Smooth muscle cell (in vitro differentiated cells): ENCODE measurements around the gene ATP10B. TPM values are rescaled to one million over a fixed set of nuclear protein-coding genes. Genes with fewer than 3 reads are reported as not detected.
A peak's percentile ranks its signal among the peaks of the same experiment; 100 is the strongest.

Experiments used
- DNase-seq: peaks from one replicate; lab custom pipeline; 2025; ENCODE audit not compliant: unreplicated experiment; lab: John Stamatoyannopoulos, UW
- H2AFZ ChIP-seq: fragments of 200-600 bp; sonication (generic); 2 replicates; pipeline ENCODE4 v1.6.0; 2016; ENCODE audit warnings: antibody characterized with exemption, low read depth, mild to moderate bottlenecking
- H3F3A ChIP-seq: fragments of 200-600 bp; sonication (generic); 2 replicates; pipeline ENCODE4 v1.6.0; 2017; ENCODE audit warnings: antibody characterized with exemption, low read depth
- H3K27ac ChIP-seq: fragments of 200-600 bp; sonication (generic); 2 replicates; pipeline ENCODE4 v1.5.1; 2016; ENCODE audit warnings: low read depth, mild to moderate bottlenecking
- H3K27me3 ChIP-seq: fragments of 200-600 bp; sonication (generic); 2 replicates; pipeline ENCODE4 v1.6.1; 2016; ENCODE audit warnings: low read depth, mild to moderate bottlenecking
- H3K36me3 ChIP-seq: fragments of 200-600 bp; sonication (generic); 2 replicates; pipeline ENCODE4 v1.5.1; 2016; ENCODE audit warnings: low read depth
- H3K4me1 ChIP-seq: fragments of 200-600 bp; sonication (generic); 2 replicates; pipeline ENCODE4 v1.5.1; 2016; ENCODE audit warnings: low read depth
- H3K4me2 ChIP-seq: fragments of 200-600 bp; sonication (generic); 2 replicates; pipeline ENCODE4 v1.6.0; 2016; ENCODE audit warnings: mild to moderate bottlenecking
- H3K4me3 ChIP-seq: fragments of 200-600 bp; sonication (generic); 2 replicates; pipeline ENCODE4 v1.5.1; 2016; ENCODE audit warnings: mild to moderate bottlenecking
- H3K79me2 ChIP-seq: fragments of 200-600 bp; sonication (generic); 2 replicates; pipeline ENCODE4 v1.6.0; 2016; ENCODE audit warnings: low read depth, mild to moderate bottlenecking
- H3K9ac ChIP-seq: fragments of 200-600 bp; sonication (generic); 2 replicates; pipeline ENCODE4 v1.6.0; 2016; ENCODE audit warnings: low read depth
- H3K9me3 ChIP-seq: fragments of 200-600 bp; sonication (generic); replicated peaks from 2 replicates; pipeline ENCODE4 v1.5.1; 2016; ENCODE audit warnings: low read depth
- H4K20me1 ChIP-seq: fragments of 200-600 bp; sonication (generic); 2 replicates; pipeline ENCODE4 v1.6.0; 2016; ENCODE audit warnings: low read depth
- WGBS: methylation state at CpG from one replicate; pipeline ENCODE4 v1.1.7; 2016; ENCODE audit warnings: low lambda C conversion rate; 5-methylcytosine and 5-hydroxymethylcytosine counted together
- polyA plus RNA-seq: library from polyadenylated mRNA; unstranded; fragments of >200 nt; fragmentation: Nextera tagmentation; extraction: Ambion mirVana; gene quantifications from 2 replicates; pipeline ENCODE4 v1.2.1, GENCODE V29; 2016
- total RNA-seq: library from RNA; depleted of rRNA; stranded (reverse); fragments of >200 nt; gene quantifications from 2 replicates; pipeline ENCODE4 v1.2.3, GENCODE V29; 2014
- TF ChIP-seq, protein P1 (sequence below): fragments of 200-600 bp; sonication (generic); IDR thresholded peaks from 2 replicates; pipeline ENCODE4 v1.5.1; 2017; ENCODE audit warnings: borderline replicate concordance, mild to moderate bottlenecking, antibody characterized with exemption; ENCODE audit not compliant: insufficient read depth, poor library complexity, severe bottlenecking

ATP10B gene
- total and polyA plus RNA-seq, 2 experiments from 2014 or later, result 0.13 TPM; not detected in 1

DNA sequence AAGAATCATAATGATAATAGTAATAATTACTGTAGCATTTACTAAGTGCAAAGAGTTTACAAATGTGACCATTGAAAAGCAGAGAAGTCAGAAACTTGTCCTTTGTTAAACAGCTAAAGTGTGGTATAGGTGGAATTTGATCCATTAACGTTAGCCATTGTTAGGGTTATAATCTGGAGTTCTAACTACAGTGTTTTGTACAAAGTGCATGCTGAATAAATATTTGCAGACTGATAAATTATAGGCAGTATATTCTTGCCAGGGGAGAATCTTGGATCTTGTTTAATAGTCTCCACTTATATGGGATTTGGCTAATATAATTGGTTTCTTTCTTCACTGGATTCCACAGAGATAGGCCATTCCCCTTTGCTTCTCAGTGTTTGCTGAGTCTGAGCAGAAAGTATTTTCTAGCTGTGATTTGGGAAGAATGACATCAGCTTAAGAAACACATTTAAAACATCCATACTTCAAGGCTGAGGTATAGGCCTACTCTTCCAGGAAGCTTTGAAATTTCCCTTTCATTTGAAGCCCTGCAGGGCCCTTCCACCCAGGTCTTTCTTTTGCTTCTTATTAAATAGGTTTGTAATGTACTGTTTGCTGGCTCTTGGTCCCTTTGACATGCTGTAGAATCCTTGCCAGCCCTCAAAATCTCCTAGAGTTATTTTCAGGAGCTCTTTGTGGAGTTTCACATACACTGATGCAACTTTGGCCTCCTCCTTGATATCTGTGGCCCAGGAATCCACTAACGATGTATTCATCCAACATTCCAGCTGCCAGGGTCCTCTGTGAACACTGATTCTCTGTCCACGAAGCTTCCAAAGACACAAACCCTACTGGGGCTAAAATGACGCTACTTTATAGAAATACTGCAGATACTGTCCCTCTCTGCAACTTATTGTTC is 51.4 kb downstream of the ATP10B start:
- DNase-seq, result no peak
- H3F3A ChIP-seq, result no peaks in the 10 kb centered on the region
- no peaks in the 10 kb centered on the region for H3K9me3 ChIP-seq
- H4K20me1 ChIP-seq, result no peaks in the 10 kb centered on the region
- H3K4me1 ChIP-seq, result no peaks in the 10 kb centered on the region
- no peaks in the 10 kb centered on the region for H3K27me3 ChIP-seq
- no peaks in the 10 kb centered on the region for H3K79me2 ChIP-seq
- H3K27ac ChIP-seq, result no peak overlapping the region
- no peak overlapping the region for H3K4me2 ChIP-seq
- H3K9ac ChIP-seq, result no peak overlapping the region
- TF ChIP-seq, protein P1, sequence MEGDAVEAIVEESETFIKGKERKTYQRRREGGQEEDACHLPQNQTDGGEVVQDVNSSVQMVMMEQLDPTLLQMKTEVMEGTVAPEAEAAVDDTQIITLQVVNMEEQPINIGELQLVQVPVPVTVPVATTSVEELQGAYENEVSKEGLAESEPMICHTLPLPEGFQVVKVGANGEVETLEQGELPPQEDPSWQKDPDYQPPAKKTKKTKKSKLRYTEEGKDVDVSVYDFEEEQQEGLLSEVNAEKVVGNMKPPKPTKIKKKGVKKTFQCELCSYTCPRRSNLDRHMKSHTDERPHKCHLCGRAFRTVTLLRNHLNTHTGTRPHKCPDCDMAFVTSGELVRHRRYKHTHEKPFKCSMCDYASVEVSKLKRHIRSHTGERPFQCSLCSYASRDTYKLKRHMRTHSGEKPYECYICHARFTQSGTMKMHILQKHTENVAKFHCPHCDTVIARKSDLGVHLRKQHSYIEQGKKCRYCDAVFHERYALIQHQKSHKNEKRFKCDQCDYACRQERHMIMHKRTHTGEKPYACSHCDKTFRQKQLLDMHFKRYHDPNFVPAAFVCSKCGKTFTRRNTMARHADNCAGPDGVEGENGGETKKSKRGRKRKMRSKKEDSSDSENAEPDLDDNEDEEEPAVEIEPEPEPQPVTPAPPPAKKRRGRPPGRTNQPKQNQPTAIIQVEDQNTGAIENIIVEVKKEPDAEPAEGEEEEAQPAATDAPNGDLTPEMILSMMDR, result no peak
- H3K36me3 ChIP-seq, result no peaks in the 10 kb centered on the region
- H3K4me3 ChIP-seq, result no peak overlapping the region
- peak overlapping the region; percentile 70 for H2AFZ ChIP-seq
- 78% methylated on average over 4 of the region's 4 CpGs for WGBS

DNA sequence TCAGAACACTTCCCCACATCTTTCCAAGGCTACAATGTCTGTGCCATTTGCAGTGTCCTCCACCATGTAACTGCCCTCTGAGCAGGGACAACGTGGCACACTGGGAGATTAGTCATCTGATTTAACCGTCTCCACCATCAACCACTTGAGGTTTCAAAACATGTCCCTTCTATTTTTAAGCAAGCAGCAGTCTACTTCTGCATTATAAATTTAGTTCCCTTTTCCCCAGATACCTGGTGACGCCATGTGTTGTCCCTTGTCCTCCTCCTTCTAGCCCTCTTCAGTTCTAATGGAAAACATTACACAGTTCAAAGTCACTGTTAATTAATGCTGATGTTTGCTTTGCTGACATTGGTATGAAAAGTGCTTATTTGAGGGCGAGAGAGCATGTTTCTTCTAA is 52.8 kb downstream of the ATP10B start:
- WGBS, result 69% methylated on average over 4 of the region's 4 CpGs
- H3K36me3 ChIP-seq, result no peaks in the 10 kb centered on the region
- DNase-seq, result no peak
- H3K4me3 ChIP-seq, result no peak overlapping the region
- TF ChIP-seq, protein P1, result no peak
- no peak overlapping the region for H3K4me2 ChIP-seq
- H3K9me3 ChIP-seq, result no peaks in the 10 kb centered on the region
- no peak overlapping the region for H3K27ac ChIP-seq
- no peaks in the 10 kb centered on the region for H3K27me3 ChIP-seq
- H3K4me1 ChIP-seq, result no peaks in the 10 kb centered on the region
- H3F3A ChIP-seq, result no peaks in the 10 kb centered on the region
- H3K79me2 ChIP-seq, result no peaks in the 10 kb centered on the region
- H2AFZ ChIP-seq, result no peak overlapping the region
- H3K9ac ChIP-seq, result no peak overlapping the region
- no peaks in the 10 kb centered on the region for H4K20me1 ChIP-seq

DNA sequence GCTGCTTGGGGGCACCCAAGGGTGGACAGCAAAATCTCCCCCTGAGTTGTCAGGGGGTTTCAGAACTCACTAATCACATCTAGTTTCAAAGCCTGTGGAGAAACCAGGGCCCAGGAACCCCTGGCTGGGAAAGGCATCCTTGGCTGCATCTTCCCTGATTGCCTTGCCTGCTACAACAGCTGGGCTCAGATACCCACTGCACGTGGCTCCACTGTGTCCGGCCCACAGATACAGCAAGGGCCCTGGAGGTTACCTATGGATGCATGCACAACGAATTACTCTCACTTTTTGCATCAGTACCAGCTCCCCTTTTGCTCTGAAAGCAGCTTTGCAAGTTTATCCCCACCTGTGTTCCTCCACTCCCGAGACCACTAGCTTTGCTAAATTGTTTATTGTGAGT is 55.0 kb downstream of the ATP10B start:
- H3K36me3 ChIP-seq, result no peaks in the 10 kb centered on the region
- H3K27me3 ChIP-seq, result no peaks in the 10 kb centered on the region
- no peak overlapping the region for H3K4me3 ChIP-seq
- H3K9me3 ChIP-seq, result no peaks in the 10 kb centered on the region
- H3K9ac ChIP-seq, result no peak overlapping the region
- WGBS, result 87% methylated on average over 4 of the region's 4 CpGs
- no peaks in the 10 kb centered on the region for H3K79me2 ChIP-seq
- H4K20me1 ChIP-seq, result no peaks in the 10 kb centered on the region
- no peaks in the 10 kb centered on the region for H3F3A ChIP-seq
- no peak overlapping the region for H3K27ac ChIP-seq
- H2AFZ ChIP-seq, result no peak overlapping the region
- no peak for DNase-seq
- no peaks in the 10 kb centered on the region for H3K4me1 ChIP-seq
- no peak overlapping the region for H3K4me2 ChIP-seq
- TF ChIP-seq, protein P1, result no peak

GRCh38 chr5:160793530-160793899 is 58.5 kb downstream of the ATP10B start:
- no peak for DNase-seq
- 98% methylated on average over 2 of the region's 2 CpGs for WGBS
- H3K27me3 ChIP-seq, result no peaks in the 10 kb centered on the region
- no peaks in the 10 kb centered on the region for H3K36me3 ChIP-seq
- H4K20me1 ChIP-seq, result no peaks in the 10 kb centered on the region
- H3K9me3 ChIP-seq, result no peaks in the 10 kb centered on the region
- no peak overlapping the region for H3K27ac ChIP-seq
- no peak overlapping the region for H2AFZ ChIP-seq
- H3K9ac ChIP-seq, result no peak overlapping the region
- no peak overlapping the region for H3K4me2 ChIP-seq
- H3F3A ChIP-seq, result no peaks in the 10 kb centered on the region
- no peaks in the 10 kb centered on the region for H3K4me1 ChIP-seq
- TF ChIP-seq, protein P1, result no peak
- H3K4me3 ChIP-seq, result no peak overlapping the region
- no peaks in the 10 kb centered on the region for H3K79me2 ChIP-seq
